SH-SY5Y (cell line): ENCODE data around the gene SPDL1.

Experiments
- GATA2 ChIP-seq: IDR thresholded peaks from 2 replicates; pipeline ENCODE4 v1.6.1; 2011; ENCODE audit warnings: mild to moderate bottlenecking, low read depth, low read length
- GATA3 ChIP-seq: IDR thresholded peaks from 2 replicates; pipeline ENCODE4 v1.6.1; 2011; ENCODE audit warnings: low read depth, mild to moderate bottlenecking, low read length, moderate library complexity

DNA sequence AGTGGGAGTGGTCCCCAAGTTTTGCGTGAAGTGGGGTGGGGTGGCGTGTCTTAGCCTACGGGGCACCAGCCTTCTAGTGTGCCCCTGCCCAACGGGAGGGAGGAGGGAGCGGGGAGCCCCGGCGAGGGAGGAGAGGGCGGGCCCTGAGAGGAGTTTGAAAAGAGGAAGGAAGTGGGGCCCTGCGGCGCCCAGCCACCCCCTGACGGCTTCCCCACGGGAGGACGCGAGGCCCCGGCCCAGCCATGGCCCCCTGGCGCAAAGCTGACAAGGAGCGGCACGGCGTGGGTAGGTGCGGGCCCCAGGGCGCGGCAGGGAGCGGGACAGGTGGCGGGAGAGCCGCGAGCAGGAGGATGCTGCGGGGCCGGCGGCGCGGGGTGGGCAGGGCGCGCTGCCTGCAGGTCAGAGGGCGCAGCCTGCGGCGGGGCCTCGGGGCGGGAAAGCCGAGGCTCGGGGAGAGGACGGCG is 53.5 kb downstream of the SPDL1 start, which contains the start of gene DOCK2:
- no peak for TF ChIP-seq GATA2
- TF ChIP-seq GATA3, result no peak
